GM23248 (cell line): ENCODE measurements around the gene PRR30. TPM values are rescaled to one million over a fixed set of nuclear protein-coding genes. Genes with fewer than 3 reads are reported as not detected.

Source experiments
- DNase-seq: peaks from one replicate; pipeline ENCODE4 v3.0.0-alpha.2; 2015
- H2AFZ ChIP-seq: fragments of 200-600 bp; sonication (generic); 2 replicates; pipeline ENCODE4 v1.6.1; 2016; ENCODE audit warnings: antibody characterized with exemption
- H3F3A ChIP-seq: fragments of 200-600 bp; sonication (generic); 2 replicates; pipeline ENCODE4 v1.6.1; 2016; ENCODE audit warnings: mild to moderate bottlenecking, antibody characterized with exemption, mixed run types; ENCODE audit not compliant: insufficient read depth
- H3K27ac ChIP-seq: fragments of 200-600 bp; sonication (generic); 2 replicates; pipeline ENCODE4 v1.5.1; 2016; ENCODE audit warnings: mild to moderate bottlenecking
- H3K27me3 ChIP-seq: fragments of 200-600 bp; sonication (generic); replicated peaks from 2 replicates; pipeline ENCODE4 v1.6.1; 2016; ENCODE audit warnings: mild to moderate bottlenecking; ENCODE audit not compliant: insufficient read depth
- H3K36me3 ChIP-seq: fragments of 200-600 bp; sonication (generic); 2 replicates; pipeline ENCODE4 v1.6.1; 2016; ENCODE audit warnings: low read depth, mild to moderate bottlenecking
- H3K4me1 ChIP-seq: fragments of 200-600 bp; sonication (generic); 2 replicates; pipeline ENCODE4 v1.6.1; 2016; ENCODE audit warnings: mild to moderate bottlenecking; ENCODE audit not compliant: insufficient read depth
- H3K4me2 ChIP-seq: fragments of 200-600 bp; sonication (generic); one replicate; pipeline ENCODE4 v1.6.1; 2016; ENCODE audit warnings: mild to moderate bottlenecking; ENCODE audit not compliant: unreplicated experiment
- H3K4me3 ChIP-seq: fragments of 200-600 bp; sonication (generic); 2 replicates; pipeline ENCODE4 v1.5.1; 2016; ENCODE audit warnings: mild to moderate bottlenecking
- H3K79me2 ChIP-seq: fragments of 200-600 bp; sonication (generic); 2 replicates; pipeline ENCODE4 v1.6.1; 2016; ENCODE audit warnings: mild to moderate bottlenecking; ENCODE audit not compliant: insufficient read depth
- H3K9ac ChIP-seq: fragments of 200-600 bp; sonication (generic); 2 replicates; pipeline ENCODE4 v1.6.1; 2016; ENCODE audit warnings: mild to moderate bottlenecking
- H3K9me2 ChIP-seq: fragments of 200-600 bp; sonication (generic); 2 replicates; pipeline ENCODE4 v1.6.1; 2016; ENCODE audit warnings: mixed run types, mild to moderate bottlenecking, moderate library complexity; ENCODE audit not compliant: insufficient read depth
- H3K9me3 ChIP-seq: fragments of 200-600 bp; sonication (generic); one replicate; pipeline ENCODE4 v1.6.1; 2017; ENCODE audit warnings: low read depth
- H4K20me1 ChIP-seq: fragments of 200-600 bp; sonication (generic); 2 replicates; pipeline ENCODE4 v1.6.0; 2016; ENCODE audit not compliant: insufficient read depth
- EZH2 ChIP-seq: fragments of 200-600 bp; sonication (generic); IDR thresholded peaks from 2 replicates; pipeline ENCODE4 v1.6.1; 2018; ENCODE audit warnings: antibody characterized with exemption, mild to moderate bottlenecking; ENCODE audit not compliant: insufficient read depth, poor library complexity, severe bottlenecking
- EZH2phosphoT487 ChIP-seq: fragments of 200-600 bp; sonication (generic); IDR thresholded peaks from 2 replicates; pipeline ENCODE4 v1.6.1; 2018; ENCODE audit warnings: antibody characterized with exemption, moderate library complexity, mild to moderate bottlenecking, low read depth; ENCODE audit not compliant: insufficient read depth
- WGBS, 2 experiments: methylation state at CpG; one replicate each; pipeline ENCODE4 v1.1.6; 2015 to 2017; ENCODE audit warnings: low lambda C conversion rate in 2 of 2, low coverage in 1 of 2; ENCODE audit errors: missing lambda C conversion rate in 2 of 2; 5-methylcytosine and 5-hydroxymethylcytosine counted together
- in situ Hi-C: fragments of 300-500 bp; cut with MboI; formaldehyde crosslinking; loops from 2 replicates; pipeline ENCODE4 v1.15.0; 2020
- polyA plus RNA-seq: library from polyadenylated mRNA; unstranded; fragments of >200 nt; fragmentation: Nextera tagmentation; extraction: Ambion mirVana; gene quantifications from 2 replicates; pipeline ENCODE4 v1.2.1, GENCODE V29; 2016
- total RNA-seq: library from RNA; depleted of rRNA; stranded (reverse); fragments of >200 nt; shearing (Covaris generic); gene quantifications from 2 replicates; pipeline ENCODE4 v1.2.3, GENCODE V29; 2014

Gene PRR30
- total and polyA plus RNA-seq, 2 experiments from 2014 or later: not detected

DNA sequence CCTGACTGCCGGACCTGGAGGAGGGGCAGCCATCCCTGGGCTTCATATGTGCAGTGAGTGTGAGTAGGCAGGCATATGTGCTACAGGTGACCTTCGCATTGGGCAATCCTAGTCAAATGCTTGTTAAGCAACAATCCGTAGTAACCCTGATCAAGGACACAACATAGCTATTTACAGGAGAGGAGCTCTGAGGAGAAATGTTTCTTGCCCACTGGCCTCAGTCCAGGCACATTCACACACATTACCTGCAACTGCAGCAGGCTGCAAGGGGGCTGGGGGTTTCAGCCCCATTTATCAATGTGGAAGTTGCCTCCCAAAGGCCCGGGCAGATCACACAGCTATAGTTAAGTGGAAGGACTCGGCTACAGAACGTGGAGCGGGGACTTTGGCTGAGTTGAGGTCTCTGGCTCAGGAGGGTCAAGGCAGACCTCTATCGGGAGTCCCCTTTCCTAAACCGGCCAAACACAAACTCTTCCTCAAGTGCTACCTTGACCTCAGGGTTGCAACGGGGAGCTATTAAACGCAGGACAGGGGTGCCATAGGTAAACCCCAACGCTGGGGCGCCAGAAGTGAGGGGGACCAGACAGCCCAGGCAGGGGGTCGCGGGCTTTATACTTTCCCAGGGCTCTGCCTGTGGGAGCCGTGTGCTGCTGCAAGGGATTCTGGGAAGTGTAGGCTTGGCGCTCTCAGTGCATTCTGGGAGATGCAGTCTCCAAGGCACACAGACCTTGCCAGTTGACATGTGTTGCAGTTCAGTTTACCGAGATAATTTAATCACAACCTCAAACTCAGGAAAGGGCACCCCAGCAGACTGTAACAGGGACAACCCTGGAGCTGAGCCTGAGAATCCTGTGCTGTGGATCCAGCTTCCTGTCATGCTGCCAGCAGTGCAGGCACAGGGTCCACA is 43.2 kb downstream of the PRR30 start:
- DNase-seq: peak; percentile 80
- Histone ChIP-seq H3K79me2 (no peaks in the 10 kb centered on the region), H3K9me3 (no peaks in the 10 kb centered on the region), H4K20me1 (no peaks in the 10 kb centered on the region), H3K4me3 (peak overlapping the region; percentile 45), H3K36me3 (no peaks in the 10 kb centered on the region), H3K27me3 (no peaks in the 10 kb centered on the region), H3K27ac (no peak overlapping the region), H2AFZ (peak overlapping the region; percentile 87), H3K9ac (no peak overlapping the region), H3K4me1 (no peaks in the 10 kb centered on the region), H3F3A (no peaks in the 10 kb centered on the region), H3K4me2 (peak overlapping the region; percentile 67), H3K9me2 (no peaks in the 10 kb centered on the region)
- TF ChIP-seq EZH2phosphoT487 (no peak), EZH2 (no peak)
- in situ Hi-C loops: no loop called here
- WGBS, 2 experiments: 24 to 25% methylated on average over 18 of the region's 18 CpGs

DNA sequence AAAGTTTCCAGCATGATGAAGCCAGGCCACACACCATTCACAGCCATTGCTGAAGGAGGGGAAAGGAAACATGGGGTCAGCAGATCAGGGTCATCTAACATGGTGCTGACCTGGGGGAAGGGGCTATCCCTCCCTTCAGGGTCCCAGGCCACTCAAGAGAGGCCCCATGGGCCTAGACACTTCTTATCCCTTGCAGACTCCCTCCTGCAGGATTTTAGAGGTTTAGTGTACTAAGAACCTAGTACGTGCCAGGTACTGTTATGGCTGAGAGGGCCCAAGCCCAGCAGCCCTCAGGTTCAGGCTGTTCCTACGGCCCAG is 43.8 kb downstream of the PRR30 start:
- Histone ChIP-seq H3K27me3 (no peaks in the 10 kb centered on the region), H3K79me2 (no peaks in the 10 kb centered on the region), H3K9me2 (no peaks in the 10 kb centered on the region), H3K9ac (no peak overlapping the region), H3F3A (no peaks in the 10 kb centered on the region), H3K4me1 (no peaks in the 10 kb centered on the region), H3K9me3 (no peaks in the 10 kb centered on the region), H3K27ac (no peak overlapping the region), H2AFZ (peak overlapping the region; percentile 87; the same call in 1 of the 2 replicates), H3K36me3 (no peaks in the 10 kb centered on the region), H3K4me3 (no peak overlapping the region), H4K20me1 (no peaks in the 10 kb centered on the region), H3K4me2 (no peak overlapping the region)
- no peak for TF ChIP-seq EZH2
- no peak for TF ChIP-seq EZH2phosphoT487
- in situ Hi-C loops: no loop called here
- no peak for DNase-seq
- 89 to 94% methylated on average over 2 of the region's 2 CpGs for WGBS, 2 experiments

DNA sequence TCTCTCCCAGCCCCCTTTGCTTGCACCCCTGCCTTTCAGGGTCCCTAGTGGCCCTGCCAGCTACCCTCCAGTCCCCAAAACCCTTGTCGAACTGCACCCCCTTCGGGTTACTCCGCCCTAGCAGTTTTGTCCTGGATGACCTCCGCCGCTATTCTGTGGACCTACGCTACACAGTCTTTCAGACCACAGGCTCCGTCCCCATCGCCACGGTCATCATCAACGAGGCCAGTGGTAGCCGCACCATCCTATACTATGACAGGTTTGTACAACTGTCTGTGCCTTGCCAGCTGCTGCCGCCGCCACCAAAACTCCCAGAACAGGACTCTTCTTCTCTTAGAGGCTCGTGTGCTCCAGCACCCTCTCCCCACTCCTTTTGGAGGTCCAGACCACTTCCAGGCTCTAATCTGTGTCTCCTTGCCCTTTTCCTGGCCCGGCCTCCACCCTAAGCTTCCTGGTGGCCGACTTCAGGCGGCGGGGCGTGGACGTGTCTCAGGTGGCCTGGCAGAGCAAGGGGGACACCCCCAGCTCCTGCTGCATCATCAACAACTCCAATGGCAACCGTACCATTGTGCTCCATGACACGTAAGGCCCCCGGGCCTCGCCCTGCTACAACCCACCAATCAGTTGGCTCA is 44.7 kb downstream of the PRR30 start:
- 84 to 86% methylated on average over 24 of the region's 24 CpGs for WGBS, 2 experiments
- no peaks in the 10 kb centered on the region for H3K9me2 ChIP-seq
- no peaks in the 10 kb centered on the region for H3K79me2 ChIP-seq
- H3K27me3 ChIP-seq: no peaks in the 10 kb centered on the region
- H3K4me2 ChIP-seq: no peak overlapping the region
- H2AFZ ChIP-seq: no peak overlapping the region
- H3K9me3 ChIP-seq: no peaks in the 10 kb centered on the region
- in situ Hi-C loops: no loop called here
- no peak overlapping the region for H3K9ac ChIP-seq
- no peaks in the 10 kb centered on the region for H3K4me1 ChIP-seq
- H4K20me1 ChIP-seq: no peaks in the 10 kb centered on the region
- no peak for TF ChIP-seq EZH2
- TF ChIP-seq EZH2phosphoT487: no peak
- no peak overlapping the region for H3K27ac ChIP-seq
- no peaks in the 10 kb centered on the region for H3K36me3 ChIP-seq
- DNase-seq: no peak
- H3F3A ChIP-seq: no peaks in the 10 kb centered on the region
- no peak overlapping the region for H3K4me3 ChIP-seq

DNA sequence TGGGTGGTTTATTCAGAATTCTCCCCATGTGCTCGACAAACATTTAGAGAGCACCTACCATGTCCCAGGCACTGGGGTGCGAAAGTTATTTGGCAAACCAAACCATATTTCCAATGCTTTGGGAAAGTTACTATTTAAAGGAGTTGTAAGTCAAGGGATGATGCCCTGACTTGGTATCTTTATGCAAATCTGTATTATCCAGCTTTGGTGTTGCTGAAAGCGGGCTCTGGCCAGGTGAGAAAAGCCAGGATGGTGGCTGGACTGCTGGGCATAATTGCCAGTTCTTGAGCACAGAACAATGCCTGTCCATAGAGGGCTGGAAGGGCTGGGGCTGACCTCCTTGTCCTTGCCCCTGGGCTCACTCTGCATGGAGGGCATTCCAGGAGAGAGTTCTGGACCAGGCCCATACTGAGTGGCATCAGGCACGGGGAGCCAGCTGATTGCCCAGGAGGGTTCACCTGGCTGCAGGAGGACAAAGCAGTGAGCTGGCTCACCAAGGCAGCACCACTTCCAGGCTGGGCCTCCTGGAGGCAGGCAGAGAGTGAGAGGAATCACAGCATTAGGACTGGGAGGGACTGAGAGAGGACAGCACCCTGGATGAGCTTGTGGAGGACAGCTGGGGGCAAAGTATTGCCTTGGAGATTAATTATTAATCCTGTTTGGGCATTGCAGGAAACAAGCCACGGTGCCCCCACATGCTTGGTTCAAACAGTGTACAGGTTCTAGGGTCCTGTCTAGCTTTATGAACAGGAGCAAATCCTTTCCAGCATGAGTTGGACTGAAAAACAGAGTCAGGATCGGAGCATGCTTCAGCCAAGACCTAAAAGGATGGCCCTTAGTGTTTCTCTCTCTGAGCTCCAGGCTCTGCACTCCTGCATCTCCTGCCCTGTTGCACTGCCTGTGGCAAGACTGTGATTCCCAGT is 45.5 kb downstream of the PRR30 start:
- H4K20me1 ChIP-seq: no peaks in the 10 kb centered on the region
- H3K4me3 ChIP-seq: no peak overlapping the region
- no peaks in the 10 kb centered on the region for H3K79me2 ChIP-seq
- in situ Hi-C loops: no loop called here
- H2AFZ ChIP-seq: no peak overlapping the region
- no peaks in the 10 kb centered on the region for H3K9me3 ChIP-seq
- H3K27ac ChIP-seq: no peak overlapping the region
- H3K9me2 ChIP-seq: no peaks in the 10 kb centered on the region
- H3K27me3 ChIP-seq: no peaks in the 10 kb centered on the region
- TF ChIP-seq EZH2 (no peak), EZH2phosphoT487 (no peak)
- H3K9ac ChIP-seq: no peak overlapping the region
- no peaks in the 10 kb centered on the region for H3K4me1 ChIP-seq
- H3F3A ChIP-seq: no peaks in the 10 kb centered on the region
- H3K36me3 ChIP-seq: no peaks in the 10 kb centered on the region
- no peak overlapping the region for H3K4me2 ChIP-seq
- no peak for DNase-seq
- 87 to 92% methylated on average over 6 of the region's 6 CpGs for WGBS, 2 experiments
